ENCODE measurements around the gene DACT2.

- TF ChIP-seq POLR2A (conservative IDR thresholded peaks at IDR 0.05) = no peak
- TF ChIP-seq SIN3B (IDR thresholded peaks at IDR 0.05; ENCODE audit: low read depth) = no peak
- TF ChIP-seq GATA2 (CRISPR knock-in tag; IDR thresholded peaks at IDR 0.05) = no peak
- TF ChIP-seq PBX2 (CRISPR knock-in tag; IDR thresholded peaks at IDR 0.05; ENCODE audit: low read depth) = no peak
- TF ChIP-seq PBX2 (tag; conservative IDR thresholded peaks at IDR 0.05; ENCODE audit: low read depth) = no peak
- no peak for TF ChIP-seq TOE1 (IDR thresholded peaks at IDR 0.05; ENCODE audit: borderline replicate concordance)
- TF ChIP-seq TOE1 (CRISPR knock-in tag; IDR thresholded peaks at IDR 0.05; ENCODE audit: borderline replicate concordance, low read depth) = no peak
- no peak for TF ChIP-seq ZNF12 (CRISPR knock-in tag; IDR thresholded peaks at IDR 0.05)
- no peak for TF ChIP-seq SIN3A (IDR thresholded peaks at IDR 0.05; ENCODE audit: borderline replicate concordance in 2 of 2, control insufficient read depth in 1 of 2, low read depth in 2 of 2, low read length in 2 of 2)
- no peak for TF ChIP-seq MCM3 (IDR thresholded peaks at IDR 0.05)
- TF ChIP-seq MYC (IDR thresholded peaks at IDR 0.05; ENCODE audit: low read depth, low read length) = no peak
- TF ChIP-seq MYC (CRISPR knock-in tag; IDR thresholded peaks at IDR 0.05; ENCODE audit: borderline replicate concordance, low read depth) = no peak
- no peak for TF ChIP-seq EZH2 (IDR thresholded peaks at IDR 0.05; ENCODE audit: borderline replicate concordance, low read depth, low read length)
- TF ChIP-seq TEAD2 (tag; IDR thresholded peaks at IDR 0.05) = no peak
Measured at GRCh38 chr6:168348186-168348585, 28.6 kb upstream of the DACT2 start.
